H1 (cell line): ENCODE measurements around the gene SEMA4F. TPM values are rescaled to one million over a fixed set of nuclear protein-coding genes. Genes with fewer than 3 reads are reported as not detected.

Source experiments
- CTCF ChIA-PET: fragments of 300-600 bp; sonication (Branson Sonifier 250); formaldehyde crosslinking; loops from one replicate; lab custom pipeline; 2021; ENCODE audit not compliant: partially characterized antibody; lab: Charles Lee
- POLR2A ChIA-PET: fragments of 300-600 bp; sonication (Branson Sonifier 250); formaldehyde crosslinking; loops from one replicate; lab custom pipeline; 2021; ENCODE audit warnings: inconsistent platforms; ENCODE audit not compliant: partially characterized antibody; lab: Charles Lee
- DNase-seq, 2 experiments: peaks; one replicate each; pipeline versions ENCODE4 v3.0.0 to v3.0.0-alpha.2; 2010 to 2022; ENCODE audit warnings: low spot score in 2 of 2, low read depth in 1 of 2, mixed read lengths in 1 of 2
- FAIRE-seq: peaks from 2 replicates; lab custom pipeline; 2011; peaks lifted over from hg19 to GRCh38; lab: Jason Lieb, UNC
- H2AFZ ChIP-seq: 2 replicates; pipeline ENCODE4 v1.8.1; 2012; ENCODE audit warnings: low read length, inconsistent platforms
- H2AK5ac ChIP-seq: 2 replicates; pipeline ENCODE4 v1.6.1; 2013; ENCODE audit warnings: low read depth, low read length
- H2BK120ac ChIP-seq: replicated peaks from 2 replicates; pipeline ENCODE3; 2013; ENCODE audit warnings: low read depth, low read length, inconsistent platforms
- H2BK12ac ChIP-seq: 2 replicates; pipeline ENCODE4 v1.6.1; 2013; ENCODE audit warnings: low read depth, low read length
- H2BK15ac ChIP-seq: 2 replicates; pipeline ENCODE4 v1.6.1; 2013; ENCODE audit warnings: low read length
- H2BK20ac ChIP-seq: 2 replicates; pipeline ENCODE4 v1.6.1; 2013; ENCODE audit warnings: low read length
- H2BK5ac ChIP-seq: 2 replicates; pipeline ENCODE4 v1.6.1; 2013; ENCODE audit warnings: low read depth, low read length
- H3K14ac ChIP-seq: 2 replicates; pipeline ENCODE4 v1.6.1; 2013; ENCODE audit warnings: inconsistent platforms; ENCODE audit not compliant: insufficient read length
- H3K18ac ChIP-seq: 2 replicates; pipeline ENCODE4 v1.6.1; 2013; ENCODE audit warnings: low read length; ENCODE audit errors: extremely low read depth
- H3K23ac ChIP-seq: 2 replicates; pipeline ENCODE4 v1.6.1; 2013; ENCODE audit warnings: inconsistent platforms; ENCODE audit not compliant: insufficient read length
- H3K23me2 ChIP-seq: 2 replicates; pipeline ENCODE4 v1.6.1; 2013; ENCODE audit warnings: low read depth, low read length
- H3K27ac ChIP-seq: 2 replicates; pipeline ENCODE4 v1.6.1; 2011; ENCODE audit warnings: low read depth, low read length, inconsistent platforms
- H3K27me3 ChIP-seq, 4 experiments: replicated peaks in 1 of 4; 1 replicate in 1 of 4; 2 replicates in 3 of 4; pipeline versions ENCODE4 v1.6.1 to v1.8.1; 2011 to 2013; ENCODE audit warnings: low read length in 3 of 4, mild to moderate bottlenecking in 3 of 4, inconsistent platforms in 2 of 4, mixed read lengths in 2 of 4, moderate library complexity in 1 of 4; ENCODE audit not compliant: control insufficient read depth in 3 of 4, insufficient read depth in 3 of 4; ENCODE audit errors: extremely low read depth in 1 of 4
- H3K36me3 ChIP-seq, 4 experiments: 2 replicates each; pipeline versions ENCODE4 v1.6.1 to v1.8.1; 2011 to 2013; ENCODE audit warnings: mild to moderate bottlenecking in 4 of 4, low read length in 3 of 4, moderate library complexity in 2 of 4, control low read depth in 1 of 4, inconsistent platforms in 1 of 4; ENCODE audit not compliant: insufficient read depth in 4 of 4, control insufficient read depth in 2 of 4
- H3K4ac ChIP-seq: replicated peaks from 2 replicates; pipeline ENCODE3; 2013; ENCODE audit warnings: low read length, low read depth, mixed read lengths, inconsistent platforms; ENCODE audit not compliant: insufficient read length
- H3K4me1 ChIP-seq, 4 experiments: replicated peaks in 1 of 4; 1 replicate in 1 of 4; 2 replicates in 3 of 4; pipeline versions ENCODE4 v1.6.1 to v1.8.1; 2011 to 2013; ENCODE audit warnings: low read length in 3 of 4, inconsistent platforms in 2 of 4, mixed read lengths in 1 of 4; ENCODE audit not compliant: insufficient read depth in 4 of 4, control insufficient read depth in 3 of 4
- H3K4me2 ChIP-seq, 2 experiments: 2 replicates each; pipeline versions ENCODE4 v1.6.1 to v1.8.1; 2011 to 2013; ENCODE audit warnings: low read depth in 2 of 2, low read length in 2 of 2, control low read depth in 1 of 2, inconsistent platforms in 1 of 2, mild to moderate bottlenecking in 1 of 2; ENCODE audit not compliant: insufficient read depth in 1 of 2
- H3K4me3 ChIP-seq, 4 experiments: fragments of 200-600, 300-600 bp in 1 of 4; sonication (generic), shearing (Covaris generic), sonication (Bioruptor Twin) in 1 of 4; 2 replicates each; pipeline versions ENCODE4 v1.5.1 to v1.8.1; 2011 to 2016; ENCODE audit warnings: low read length in 4 of 4, low read depth in 3 of 4, control low read depth in 2 of 4, inconsistent platforms in 2 of 4, mild to moderate bottlenecking in 2 of 4, mixed read lengths in 1 of 4, moderate library complexity in 1 of 4; ENCODE audit not compliant: insufficient read depth in 2 of 4; ENCODE audit errors: extremely low read depth in 1 of 4
- H3K56ac ChIP-seq: replicated peaks from 2 replicates; pipeline ENCODE3; 2013; ENCODE audit warnings: low read depth, mild to moderate bottlenecking, mixed read lengths, low read length, inconsistent platforms; ENCODE audit not compliant: insufficient read length
- H3K79me1 ChIP-seq: 2 replicates; pipeline ENCODE4 v1.6.1; 2013; ENCODE audit warnings: low read depth, low read length, control low read depth
- H3K79me2 ChIP-seq, 2 experiments: 2 replicates each; pipeline versions ENCODE4 v1.6.1 to v1.8.1; 2012 to 2013; ENCODE audit warnings: low read length in 2 of 2, mild to moderate bottlenecking in 2 of 2, inconsistent platforms in 1 of 2; ENCODE audit not compliant: insufficient read depth in 2 of 2, control insufficient read depth in 1 of 2
- H3K9ac ChIP-seq, 4 experiments: replicated peaks in 1 of 4; 1 replicate in 1 of 4; 2 replicates in 3 of 4; pipeline versions ENCODE4 v1.6.1 to v1.8.1; 2011 to 2013; ENCODE audit warnings: low read depth in 3 of 4, low read length in 3 of 4, control low read depth in 2 of 4, mild to moderate bottlenecking in 2 of 4, moderate library complexity in 2 of 4, inconsistent platforms in 1 of 4; ENCODE audit errors: extremely low read depth in 1 of 4
- H3K9me3 ChIP-seq, 2 experiments: 2 replicates each; pipeline versions ENCODE4 v1.6.1 to v1.8.1; 2012 to 2013; ENCODE audit warnings: mild to moderate bottlenecking in 2 of 2, moderate library complexity in 2 of 2, control low read depth in 1 of 2, inconsistent platforms in 1 of 2, low read depth in 1 of 2, low read length in 1 of 2, mixed read lengths in 1 of 2; ENCODE audit not compliant: insufficient read depth in 2 of 2
- H4K20me1 ChIP-seq, 2 experiments: replicated peaks in 1 of 2; 2 replicates each; pipeline versions ENCODE3 to v1.8.1; 2011 to 2013; ENCODE audit warnings: inconsistent platforms in 2 of 2, low read length in 2 of 2, mild to moderate bottlenecking in 1 of 2; ENCODE audit not compliant: insufficient read depth in 2 of 2, control insufficient read depth in 1 of 2
- H4K5ac ChIP-seq: 2 replicates; pipeline ENCODE4 v1.6.1; 2013; ENCODE audit warnings: low read length, low read depth, mixed read lengths, inconsistent platforms; ENCODE audit not compliant: insufficient read length
- H4K8ac ChIP-seq: 2 replicates; pipeline ENCODE4 v1.8.0; 2013; ENCODE audit warnings: mild to moderate bottlenecking, moderate library complexity, low read length, inconsistent platforms; ENCODE audit not compliant: insufficient read depth; ENCODE audit errors: extremely low read depth
- H4K91ac ChIP-seq: replicated peaks from 2 replicates; pipeline ENCODE3; 2013; ENCODE audit warnings: low read length, mixed read lengths, inconsistent platforms; ENCODE audit not compliant: insufficient read length
- KDM5A ChIP-seq: fragments of 200-600 bp; IDR thresholded peaks from 2 replicates; pipeline ENCODE4 v1.7.1; 2012; ENCODE audit warnings: mild to moderate bottlenecking, low read length, inconsistent platforms, mixed read lengths
- MAX ChIP-seq: IDR thresholded peaks from 2 replicates; pipeline ENCODE4 v1.6.1; 2012; ENCODE audit warnings: inconsistent platforms
- SIRT6 ChIP-seq: IDR thresholded peaks from one replicate; pipeline ENCODE4 v1.7.1; 2012; ENCODE audit warnings: low read length, inconsistent platforms
- SP4 ChIP-seq: IDR thresholded peaks from 2 replicates; pipeline ENCODE4 v1.6.1; 2012; ENCODE audit warnings: low read length, inconsistent platforms
- polyA plus RNA-seq, 7 experiments: library from polyadenylated mRNA; depleted of rRNA in 3 of 7; stranded (reverse) in 5 of 7; unstranded in 2 of 7; fragments of >200 nt in 5 of 7; fragments of 200-250 nt in 2 of 7; gene quantifications; 1 replicate in 5 of 7; 2 replicates in 1 of 7; 4 replicates in 1 of 7; pipeline versions ENCODE4 v1.2.1 to v1.2.3, GENCODE V29; 2011 to 2013; ENCODE audit warnings: missing spikeins in 2 of 7, mixed read lengths in 2 of 7
- total RNA-seq: library from RNA; stranded (reverse); fragmentation: NEBNext Ultra II Directional; extraction: Animal tissue kit (Norgen Biotek cat#: 25700); gene quantifications from 2 replicates; pipeline ENCODE4 v1.2.1, GENCODE V29; 2021

The SEMA4F gene
- total and polyA plus RNA-seq, 2 of the 8 experiments (the other 6 are each of a cell fraction or from before 2014, with no cell fraction given) = 3.3 to 3.4 TPM

GRCh38 chr2:74671479-74671878, 17.4 kb downstream of the SEMA4F start:
- no peaks in the 10 kb centered on the region for H3K36me3 ChIP-seq
- POLR2A ChIA-PET = no interaction called here

More at GRCh38 chr2:74671479-74671878, 17.4 kb downstream of the SEMA4F start:
- no peak overlapping the region for H2BK120ac ChIP-seq
- no peak for DNase-seq
- no peak overlapping the region for H2AK5ac ChIP-seq
- no peak overlapping the region for H2BK5ac ChIP-seq
- H3K27ac ChIP-seq = no peak overlapping the region
- H3K4me3 ChIP-seq = no peak overlapping the region
- no peak overlapping the region for H4K5ac ChIP-seq
- H4K20me1 ChIP-seq = peaks cover 0 to 2% of the 10 kb centered on the region in 2 experiments
- H2BK15ac ChIP-seq = no peak overlapping the region
- CTCF ChIA-PET = no interaction called here
- no peak for TF ChIP-seq MAX
- no peak for TF ChIP-seq SP4
- no peak for TF ChIP-seq KDM5A
- TF ChIP-seq SIRT6 = no peak
- H3K18ac ChIP-seq = no peak overlapping the region
- H3K9ac ChIP-seq = no peak overlapping the region
- H3K4me1 ChIP-seq = no peaks in the 10 kb centered on the region
- H3K79me2 ChIP-seq = no peaks in the 10 kb centered on the region
- no peak for FAIRE-seq
- no peaks in the 10 kb centered on the region for H3K23me2 ChIP-seq
- no peak overlapping the region for H3K4me2 ChIP-seq
- no peak overlapping the region for H4K8ac ChIP-seq
- H3K27me3 ChIP-seq = no peaks in the 10 kb centered on the region; a peak in 1 of 7 replicates
- H2BK20ac ChIP-seq = no peak overlapping the region
- no peak overlapping the region for H3K14ac ChIP-seq
- no peak overlapping the region for H3K56ac ChIP-seq
- no peaks in the 10 kb centered on the region for H3K79me1 ChIP-seq
- H2AFZ ChIP-seq = no peak overlapping the region
- no peaks in the 10 kb centered on the region for H3K9me3 ChIP-seq
- H2BK12ac ChIP-seq = no peak overlapping the region
- no peak overlapping the region for H3K4ac ChIP-seq
- H3K23ac ChIP-seq = no peak overlapping the region
- H4K91ac ChIP-seq = no peak overlapping the region
